Measurements from ENCODE around the gene WASF3.
A peak's percentile ranks its signal among the peaks of the same experiment; 100 is the strongest.

WASF3 gene

GRCh38 chr13:26593661-26594060 is 36.2 kb downstream of the WASF3 start:
- whole genome bisulfite sequencing (ENCODE audit: insufficient coverage) = no CpG with 5 or more reads among the region's 1 CpG
- CTCF ChIA-PET = interaction anchor here (1.0 kb wide), 1 partner anchor 8 kb away, joined by 6 read pairs; no protein-coding TSS in a partner anchor
- DNase-seq = no peak

GRCh38 chr13:26594363-26594762 is 36.9 kb downstream of the WASF3 start:
- WGBS (ENCODE audit: insufficient coverage) = 97% methylated on average over 8 of the region's 8 CpGs
- peaks cover 0 to 13% (median 0%) of the 10 kb centered on the region in 5 experiments for H3K9me3 ChIP-seq (ENCODE audit: control extremely low read depth in 1 of 5, control insufficient read depth in 4 of 5, insufficient read depth in 2 of 5, low read depth in 1 of 5, low read length in 4 of 5)
- H3K4me3 ChIP-seq (ENCODE audit: control insufficient read depth in 1 of 7, extremely low read depth in 1 of 7, insufficient read depth in 4 of 7, low read depth in 2 of 7, low read length in 6 of 7) = no peak overlapping the region
- ChIA-PET POLR2A (no interaction called here), CTCF (interaction anchor here (1.0 to 1.2 kb wide), 2 partner anchors 8 to 9 kb away, joined by 6 read pairs; no protein-coding TSS in a partner anchor)
- no peak overlapping the region for H3K27ac ChIP-seq (ENCODE audit: insufficient read depth in 1 of 2, low read depth in 1 of 2, low read length in 2 of 2, poor library complexity in 1 of 2, severe bottlenecking in 2 of 2)
- H3K4me1 ChIP-seq (ENCODE audit: control extremely low read depth in 1 of 4, control insufficient read depth in 4 of 4, insufficient read depth in 4 of 4, low read length in 3 of 4) = peaks cover 0 to 15% (median 8%) of the 10 kb centered on the region in 4 experiments
- DNase-seq = no peak
- no peaks in the 10 kb centered on the region for H3K36me3 ChIP-seq (ENCODE audit: control insufficient read depth in 4 of 4, insufficient read depth in 4 of 4, low read length in 3 of 4)
- no peaks in the 10 kb centered on the region for H3K27me3 ChIP-seq (replicated peaks in 2 of 5; ENCODE audit: control insufficient read depth in 4 of 5, insufficient read depth in 5 of 5, low read length in 4 of 5)

More at GRCh38 chr13:26593661-26594060, 36.2 kb downstream of the WASF3 start:
- Histone ChIP-seq H3K4me3 (ENCODE audit: control insufficient read depth in 1 of 7, extremely low read depth in 1 of 7, insufficient read depth in 4 of 7, low read depth in 2 of 7, low read length in 6 of 7) (no peak overlapping the region), H3K36me3 (ENCODE audit: control insufficient read depth in 4 of 4, insufficient read depth in 4 of 4, low read length in 3 of 4) (no peaks in the 10 kb centered on the region), H3K27me3 (replicated peaks in 2 of 5; ENCODE audit: control insufficient read depth in 4 of 5, insufficient read depth in 5 of 5, low read length in 4 of 5) (no peaks in the 10 kb centered on the region), H3K9me3 (ENCODE audit: control extremely low read depth in 1 of 5, control insufficient read depth in 4 of 5, insufficient read depth in 2 of 5, low read depth in 1 of 5, low read length in 4 of 5) (peaks cover 0 to 13% (median 0%) of the 10 kb centered on the region in 5 experiments), H3K27ac (ENCODE audit: insufficient read depth in 1 of 2, low read depth in 1 of 2, low read length in 2 of 2, poor library complexity in 1 of 2, severe bottlenecking in 2 of 2) (no peak overlapping the region), H3K4me1 (ENCODE audit: control extremely low read depth in 1 of 4, control insufficient read depth in 4 of 4, insufficient read depth in 4 of 4, low read length in 3 of 4) (peaks cover 0 to 17% (median 8%) of the 10 kb centered on the region in 4 experiments)
- POLR2A ChIA-PET = no interaction called here

GRCh38 chr13:26596458-26596857 is 39.0 kb downstream of the WASF3 start:
- WGBS (ENCODE audit: insufficient coverage) = 88% methylated on average over 1 of the region's 2 CpGs
- no peak overlapping the region for H3K27ac ChIP-seq (ENCODE audit: insufficient read depth in 1 of 2, low read depth in 1 of 2, low read length in 2 of 2, poor library complexity in 1 of 2, severe bottlenecking in 2 of 2)
- CTCF ChIA-PET = no interaction called here

GRCh38 chr13:26599403-26599802 is 41.9 kb downstream of the WASF3 start:
- no peak overlapping the region for H3K4me3 ChIP-seq (ENCODE audit: control insufficient read depth in 1 of 7, extremely low read depth in 1 of 7, insufficient read depth in 4 of 7, low read depth in 2 of 7, low read length in 6 of 7)
- no peaks in the 10 kb centered on the region for H3K27me3 ChIP-seq (replicated peaks in 2 of 5; ENCODE audit: control insufficient read depth in 4 of 5, insufficient read depth in 5 of 5, low read length in 4 of 5)
- DNase-seq = no peak
- POLR2A ChIA-PET = no interaction called here
- no peaks in the 10 kb centered on the region for H3K36me3 ChIP-seq (ENCODE audit: control insufficient read depth in 4 of 4, insufficient read depth in 4 of 4, low read length in 3 of 4)
- no CpG with 5 or more reads among the region's 1 CpG for WGBS (ENCODE audit: insufficient coverage)
- H3K9me3 ChIP-seq (ENCODE audit: control extremely low read depth in 1 of 5, control insufficient read depth in 4 of 5, insufficient read depth in 2 of 5, low read depth in 1 of 5, low read length in 4 of 5) = peaks cover 0 to 13% (median 0%) of the 10 kb centered on the region in 5 experiments
- CTCF ChIA-PET = interaction anchor here (2.4 kb wide), 1 partner anchor 99 kb away, joined by 5 read pairs; no protein-coding TSS in a partner anchor
- no peak overlapping the region for H3K27ac ChIP-seq (ENCODE audit: insufficient read depth in 1 of 2, low read depth in 1 of 2, low read length in 2 of 2, poor library complexity in 1 of 2, severe bottlenecking in 2 of 2)
- H3K4me1 ChIP-seq (ENCODE audit: control extremely low read depth in 1 of 4, control insufficient read depth in 4 of 4, insufficient read depth in 4 of 4, low read length in 3 of 4) = peaks cover 0 to 10% (median 8%) of the 10 kb centered on the region in 4 experiments

More at GRCh38 chr13:26596458-26596857, 39.0 kb downstream of the WASF3 start:
- H3K4me1 ChIP-seq (ENCODE audit: control extremely low read depth in 1 of 4, control insufficient read depth in 4 of 4, insufficient read depth in 4 of 4, low read length in 3 of 4) = peaks cover 0 to 3% (median 1%) of the 10 kb centered on the region in 4 experiments
- H3K9me3 ChIP-seq (ENCODE audit: control extremely low read depth in 1 of 5, control insufficient read depth in 4 of 5, insufficient read depth in 2 of 5, low read depth in 1 of 5, low read length in 4 of 5) = peaks cover 0 to 13% (median 0%) of the 10 kb centered on the region in 5 experiments
- H3K36me3 ChIP-seq (ENCODE audit: control insufficient read depth in 4 of 4, insufficient read depth in 4 of 4, low read length in 3 of 4) = no peaks in the 10 kb centered on the region
- no peaks in the 10 kb centered on the region for H3K27me3 ChIP-seq (replicated peaks in 2 of 5; ENCODE audit: control insufficient read depth in 4 of 5, insufficient read depth in 5 of 5, low read length in 4 of 5)
- H3K4me3 ChIP-seq (ENCODE audit: control insufficient read depth in 1 of 7, extremely low read depth in 1 of 7, insufficient read depth in 4 of 7, low read depth in 2 of 7, low read length in 6 of 7) = no peak overlapping the region
- POLR2A ChIA-PET = no interaction called here
- no peak for DNase-seq

- POLR2A ChIA-PET = no interaction called here
- Histone ChIP-seq H3K27ac (ENCODE audit: insufficient read depth in 1 of 2, low read depth in 1 of 2, low read length in 2 of 2, poor library complexity in 1 of 2, severe bottlenecking in 2 of 2) (no peak overlapping the region), H3K4me3 (ENCODE audit: control insufficient read depth in 1 of 7, extremely low read depth in 1 of 7, insufficient read depth in 4 of 7, low read depth in 2 of 7, low read length in 6 of 7) (no peak overlapping the region), H3K4me1 (ENCODE audit: control extremely low read depth in 1 of 4, control insufficient read depth in 4 of 4, insufficient read depth in 4 of 4, low read length in 3 of 4) (peaks cover 0 to 10% (median 8%) of the 10 kb centered on the region in 4 experiments), H3K36me3 (ENCODE audit: control insufficient read depth in 4 of 4, insufficient read depth in 4 of 4, low read length in 3 of 4) (no peaks in the 10 kb centered on the region), H3K27me3 (replicated peaks in 2 of 5; ENCODE audit: control insufficient read depth in 4 of 5, insufficient read depth in 5 of 5, low read length in 4 of 5) (no peaks in the 10 kb centered on the region), H3K9me3 (ENCODE audit: control extremely low read depth in 1 of 5, control insufficient read depth in 4 of 5, insufficient read depth in 2 of 5, low read depth in 1 of 5, low read length in 4 of 5) (peaks cover 0 to 13% (median 0%) of the 10 kb centered on the region in 5 experiments)
- CTCF ChIA-PET = interaction anchor here (2.4 kb wide), 1 partner anchor 99 kb away, joined by 5 read pairs; no protein-coding TSS in a partner anchor
- no peak for DNase-seq
- WGBS (ENCODE audit: insufficient coverage) = 88% methylated on average over 1 of the region's 1 CpG
Observed at GRCh38 chr13:26599860-26600259, 42.4 kb downstream of the WASF3 start.

- no peak overlapping the region for H3K4me3 ChIP-seq (ENCODE audit: control insufficient read depth in 1 of 7, extremely low read depth in 1 of 7, insufficient read depth in 4 of 7, low read depth in 2 of 7, low read length in 6 of 7)
- H3K27ac ChIP-seq (ENCODE audit: insufficient read depth in 1 of 2, low read depth in 1 of 2, low read length in 2 of 2, poor library complexity in 1 of 2, severe bottlenecking in 2 of 2) = no peak overlapping the region
- H3K36me3 ChIP-seq (ENCODE audit: control insufficient read depth in 4 of 4, insufficient read depth in 4 of 4, low read length in 3 of 4) = no peaks in the 10 kb centered on the region
- no peaks in the 10 kb centered on the region for H3K27me3 ChIP-seq (replicated peaks in 2 of 5; ENCODE audit: control insufficient read depth in 4 of 5, insufficient read depth in 5 of 5, low read length in 4 of 5)
- 60% methylated on average over 1 of the region's 1 CpG for WGBS (ENCODE audit: insufficient coverage)
- ChIA-PET CTCF (no interaction called here), POLR2A (no interaction called here)
- H3K9me3 ChIP-seq (ENCODE audit: control extremely low read depth in 1 of 5, control insufficient read depth in 4 of 5, insufficient read depth in 2 of 5, low read depth in 1 of 5, low read length in 4 of 5) = peaks cover 0 to 13% (median 0%) of the 10 kb centered on the region in 5 experiments
- peaks cover 0 to 10% (median 8%) of the 10 kb centered on the region in 4 experiments for H3K4me1 ChIP-seq (ENCODE audit: control extremely low read depth in 1 of 4, control insufficient read depth in 4 of 4, insufficient read depth in 4 of 4, low read length in 3 of 4)
- DNase-seq = no peak
Observed at GRCh38 chr13:26600343-26600742, 42.9 kb downstream of the WASF3 start.

- Histone ChIP-seq H3K27ac (ENCODE audit: insufficient read depth in 1 of 2, low read depth in 1 of 2, low read length in 2 of 2, poor library complexity in 1 of 2, severe bottlenecking in 2 of 2) (no peak overlapping the region), H3K27me3 (replicated peaks in 2 of 5; ENCODE audit: control insufficient read depth in 4 of 5, insufficient read depth in 5 of 5, low read length in 4 of 5) (no peaks in the 10 kb centered on the region), H3K4me3 (ENCODE audit: control insufficient read depth in 1 of 7, extremely low read depth in 1 of 7, insufficient read depth in 4 of 7, low read depth in 2 of 7, low read length in 6 of 7) (no peak overlapping the region), H3K36me3 (ENCODE audit: control insufficient read depth in 4 of 4, insufficient read depth in 4 of 4, low read length in 3 of 4) (no peaks in the 10 kb centered on the region), H3K4me1 (ENCODE audit: control extremely low read depth in 1 of 4, control insufficient read depth in 4 of 4, insufficient read depth in 4 of 4, low read length in 3 of 4) (peaks cover 0 to 10% (median 8%) of the 10 kb centered on the region in 4 experiments), H3K9me3 (ENCODE audit: control extremely low read depth in 1 of 5, control insufficient read depth in 4 of 5, insufficient read depth in 2 of 5, low read depth in 1 of 5, low read length in 4 of 5) (peaks cover 0 to 4% (median 0%) of the 10 kb centered on the region in 5 experiments)
- ChIA-PET POLR2A (no interaction called here), CTCF (interaction anchor here (0.7 to 1.5 kb wide), 5 partner anchors 10 to 97 kb away, joined by 3 to 4 read pairs (median 3); no protein-coding TSS in a partner anchor)
- peak; percentile 77 to 91 (median 87) for DNase-seq
- WGBS (ENCODE audit: insufficient coverage) = no CpG with 5 or more reads among the region's 2 CpGs
Observed at GRCh38 chr13:26601669-26602068, 44.2 kb downstream of the WASF3 start.
